Chondrocyte (in vitro differentiated cells): ENCODE measurements around the gene CRB1. TPM values are rescaled to one million over a fixed set of nuclear protein-coding genes. Genes with fewer than 3 reads are reported as not detected.

ENCODE experiments used
- DNase-seq: peaks from one replicate; pipeline ENCODE4 v3.0.0; 2021; ENCODE audit warnings: mixed read lengths, low spot score
- H3K27ac Mint-ChIP-seq: one replicate; pipeline ENCODE4 v1.8.0; 2021; ENCODE audit warnings: mild to moderate bottlenecking, moderate library complexity, mixed read lengths; ENCODE audit not compliant: unreplicated experiment
- H3K27me3 Mint-ChIP-seq: 2 replicates; pipeline ENCODE4 v1.8.0; 2021; ENCODE audit warnings: low read depth, mixed read lengths
- H3K36me3 Mint-ChIP-seq: 2 replicates; pipeline ENCODE4 v1.8.0; 2021; ENCODE audit warnings: low read depth, mixed read lengths
- H3K4me1 Mint-ChIP-seq: 2 replicates; pipeline ENCODE4 v1.8.0; 2021; ENCODE audit warnings: low read depth, mild to moderate bottlenecking, mixed read lengths
- H3K4me3 Mint-ChIP-seq: one replicate; pipeline ENCODE4 v1.8.0; 2021; ENCODE audit warnings: mild to moderate bottlenecking, moderate library complexity, mixed read lengths; ENCODE audit not compliant: unreplicated experiment
- H3K9me3 Mint-ChIP-seq: 2 replicates; pipeline ENCODE4 v1.8.0; 2021; ENCODE audit warnings: low read depth, mixed read lengths
- total RNA-seq: library from RNA; stranded (reverse); gene quantifications from 3 replicates; pipeline ENCODE4 v1.2.1, GENCODE V29; 2021
- TF ChIP-seq, protein P1 (sequence below): fragments of 200-600 bp; sonication (generic); IDR thresholded peaks from 2 replicates; pipeline ENCODE4 v1.5.0; 2021; ENCODE audit warnings: antibody characterized with exemption, mild to moderate bottlenecking, moderate library complexity

Gene CRB1
- total RNA-seq, 1 donor from 2014 or later: not detected

DNA sequence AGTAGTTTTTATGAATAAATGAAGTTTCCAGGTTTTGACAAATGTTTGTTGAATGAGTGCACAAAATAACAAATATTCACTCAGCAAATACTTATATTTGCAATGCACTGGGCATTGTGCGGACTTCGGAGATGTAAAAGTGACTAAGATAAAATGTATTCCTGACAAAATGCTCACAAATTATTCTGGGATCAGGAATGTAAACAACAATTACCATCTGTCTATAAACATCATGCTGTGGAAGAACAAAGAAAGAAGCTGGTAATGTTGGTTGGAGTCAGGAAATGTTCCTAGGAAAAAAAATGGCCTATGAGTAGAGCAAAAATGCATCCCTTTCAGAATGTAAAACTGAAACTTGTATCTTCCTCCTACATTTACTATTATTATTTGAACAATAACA, 68.5 kb downstream of the CRB1 start:
- Mint-ChIP-seq H3K36me3 (no peaks in the 10 kb centered on the region), H3K4me3 (no peak overlapping the region), H3K27ac (no peak overlapping the region), H3K27me3 (no peaks in the 10 kb centered on the region), H3K4me1 (peaks cover under 1% of the 10 kb centered on the region), H3K9me3 (peaks cover 7% of the 10 kb centered on the region)
- TF ChIP-seq, protein P1, sequence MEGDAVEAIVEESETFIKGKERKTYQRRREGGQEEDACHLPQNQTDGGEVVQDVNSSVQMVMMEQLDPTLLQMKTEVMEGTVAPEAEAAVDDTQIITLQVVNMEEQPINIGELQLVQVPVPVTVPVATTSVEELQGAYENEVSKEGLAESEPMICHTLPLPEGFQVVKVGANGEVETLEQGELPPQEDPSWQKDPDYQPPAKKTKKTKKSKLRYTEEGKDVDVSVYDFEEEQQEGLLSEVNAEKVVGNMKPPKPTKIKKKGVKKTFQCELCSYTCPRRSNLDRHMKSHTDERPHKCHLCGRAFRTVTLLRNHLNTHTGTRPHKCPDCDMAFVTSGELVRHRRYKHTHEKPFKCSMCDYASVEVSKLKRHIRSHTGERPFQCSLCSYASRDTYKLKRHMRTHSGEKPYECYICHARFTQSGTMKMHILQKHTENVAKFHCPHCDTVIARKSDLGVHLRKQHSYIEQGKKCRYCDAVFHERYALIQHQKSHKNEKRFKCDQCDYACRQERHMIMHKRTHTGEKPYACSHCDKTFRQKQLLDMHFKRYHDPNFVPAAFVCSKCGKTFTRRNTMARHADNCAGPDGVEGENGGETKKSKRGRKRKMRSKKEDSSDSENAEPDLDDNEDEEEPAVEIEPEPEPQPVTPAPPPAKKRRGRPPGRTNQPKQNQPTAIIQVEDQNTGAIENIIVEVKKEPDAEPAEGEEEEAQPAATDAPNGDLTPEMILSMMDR: no peak
- no peak for DNase-seq

DNA sequence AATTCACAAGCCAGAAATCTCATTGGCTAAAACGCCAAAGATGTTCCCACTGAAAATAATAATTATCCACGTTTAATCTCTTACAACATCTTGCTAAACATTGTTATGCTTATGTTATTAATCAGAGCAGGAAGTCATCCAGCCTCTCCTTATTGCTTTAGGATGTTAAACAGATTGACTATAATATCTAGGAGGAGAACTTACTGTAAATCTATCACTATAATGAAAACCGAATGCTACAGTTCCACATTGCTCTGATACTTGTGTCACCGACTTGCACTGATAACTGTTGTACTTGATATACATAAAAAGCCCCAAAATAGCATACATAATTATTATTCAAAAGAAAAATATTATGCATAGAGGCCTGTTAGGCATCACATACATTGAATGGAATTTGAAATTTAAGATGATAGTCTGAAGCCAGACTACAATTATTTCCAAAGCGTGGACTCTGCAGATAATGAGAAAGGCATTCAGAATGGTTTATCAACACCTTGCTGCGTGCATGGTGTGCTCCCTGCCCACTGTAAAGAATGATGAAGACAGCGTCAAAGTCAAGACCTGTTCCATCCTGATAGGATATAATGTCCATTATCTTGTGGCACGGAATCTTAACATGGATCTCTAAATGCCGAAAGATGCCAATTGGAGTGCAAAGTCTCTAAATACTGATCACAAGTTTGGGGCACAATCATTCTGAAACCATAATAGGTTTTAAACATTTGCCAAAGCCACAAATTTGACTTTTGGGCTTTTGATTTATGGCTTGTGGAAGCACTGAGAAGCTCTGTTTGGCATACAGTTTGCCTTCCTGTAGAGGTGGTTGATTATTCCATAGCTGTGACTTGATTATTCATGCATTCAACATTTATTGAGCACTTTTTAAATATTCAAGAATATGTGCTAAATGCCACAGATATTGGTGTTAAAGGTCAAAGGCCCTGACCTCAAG, 71.3 kb downstream of the CRB1 start:
- Mint-ChIP-seq H3K4me3 (no peak overlapping the region), H3K36me3 (no peaks in the 10 kb centered on the region), H3K27ac (no peak overlapping the region), H3K9me3 (peaks cover 9% of the 10 kb centered on the region), H3K27me3 (no peaks in the 10 kb centered on the region), H3K4me1 (peaks cover 16% of the 10 kb centered on the region)
- TF ChIP-seq, protein P1: no peak
- DNase-seq: no peak

DNA sequence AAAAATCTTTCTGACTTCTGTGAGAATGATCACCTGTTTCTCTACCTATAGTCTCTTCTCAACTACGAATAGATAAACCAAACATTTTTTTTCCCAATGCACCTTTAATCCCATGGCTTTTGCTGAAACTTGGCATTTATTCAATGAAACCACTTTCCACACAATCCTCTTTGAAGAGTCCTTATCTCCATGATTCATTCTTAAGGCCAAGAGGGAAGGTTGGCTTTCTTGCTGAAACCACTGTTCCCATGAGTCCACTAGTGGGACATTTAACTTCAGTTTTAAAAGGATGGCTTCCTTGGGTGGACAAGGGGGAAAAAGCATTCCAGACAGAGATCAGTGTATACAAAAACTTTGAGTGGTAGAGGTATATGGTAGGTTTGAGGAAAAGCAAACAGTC, 73.6 kb downstream of the CRB1 start:
- H3K4me3 Mint-ChIP-seq: no peak overlapping the region
- H3K9me3 Mint-ChIP-seq: peaks cover 4% of the 10 kb centered on the region
- H3K36me3 Mint-ChIP-seq: no peaks in the 10 kb centered on the region
- TF ChIP-seq, protein P1: no peak
- H3K27ac Mint-ChIP-seq: no peak overlapping the region
- peaks cover 16% of the 10 kb centered on the region for H3K4me1 Mint-ChIP-seq
- H3K27me3 Mint-ChIP-seq: no peaks in the 10 kb centered on the region
- DNase-seq: no peak

DNA sequence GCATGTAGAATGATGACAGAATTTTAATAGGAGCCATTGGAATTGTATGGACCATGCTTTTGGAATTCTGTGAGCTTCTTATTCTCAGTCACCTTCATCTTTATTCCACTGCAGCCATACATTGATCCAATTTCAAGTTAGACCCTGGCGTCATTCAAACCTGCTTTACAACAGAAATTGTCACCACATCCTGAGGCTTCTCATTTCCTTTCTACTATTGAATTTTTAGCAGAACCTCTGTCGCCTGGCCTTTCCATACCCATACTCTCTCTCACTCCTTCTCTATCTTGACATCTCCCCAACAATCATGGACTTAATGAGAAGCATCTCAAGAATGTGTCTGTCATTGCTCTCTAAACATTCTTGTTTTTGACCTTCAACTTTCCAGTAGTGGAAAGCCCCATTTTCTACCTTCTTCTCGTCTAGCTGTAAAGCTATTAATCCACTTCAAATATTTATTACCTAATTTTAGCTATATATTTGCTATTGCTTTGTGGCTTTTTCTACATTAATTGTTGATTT, 74.1 kb downstream of the CRB1 start:
- H3K9me3 Mint-ChIP-seq: peaks cover 4% of the 10 kb centered on the region
- DNase-seq: no peak
- TF ChIP-seq, protein P1: no peak
- no peaks in the 10 kb centered on the region for H3K27me3 Mint-ChIP-seq
- peaks cover 16% of the 10 kb centered on the region for H3K4me1 Mint-ChIP-seq
- no peak overlapping the region for H3K27ac Mint-ChIP-seq
- H3K4me3 Mint-ChIP-seq: no peak overlapping the region
- no peaks in the 10 kb centered on the region for H3K36me3 Mint-ChIP-seq

DNA sequence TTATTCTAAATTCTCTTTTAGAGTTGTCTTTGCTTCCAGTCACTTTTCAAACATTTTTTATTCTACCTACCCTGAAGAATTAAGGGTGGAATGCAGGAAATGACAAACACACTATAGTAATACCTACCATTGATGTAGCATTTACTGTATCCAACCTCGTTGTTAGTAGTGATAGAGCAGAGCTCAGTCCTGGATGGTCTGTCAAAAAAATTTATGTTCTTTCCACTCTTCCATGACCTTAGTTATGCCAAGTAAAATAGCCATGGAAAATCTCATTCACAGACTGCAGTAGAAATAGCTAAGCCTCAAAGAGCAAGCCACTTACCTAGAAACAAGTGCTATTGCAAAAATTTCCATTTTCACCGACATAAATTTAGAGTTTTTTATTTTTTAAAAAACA, 74.6 kb downstream of the CRB1 start:
- no peak overlapping the region for H3K4me3 Mint-ChIP-seq
- TF ChIP-seq, protein P1: no peak
- no peaks in the 10 kb centered on the region for H3K36me3 Mint-ChIP-seq
- peaks cover 4% of the 10 kb centered on the region for H3K9me3 Mint-ChIP-seq
- no peak overlapping the region for H3K27ac Mint-ChIP-seq
- no peaks in the 10 kb centered on the region for H3K27me3 Mint-ChIP-seq
- DNase-seq: no peak
- peaks cover 16% of the 10 kb centered on the region for H3K4me1 Mint-ChIP-seq
